Measurements from ENCODE around the gene KDM5B. TPM values are rescaled to one million over a fixed set of nuclear protein-coding genes. Genes with fewer than 3 reads are reported as not detected.

The KDM5B gene
- total RNA-seq, 1 experiment from 2014 or later: 23.8 TPM

- DNase-seq (ENCODE audit: low spot score): no peak
Measured at GRCh38 chr1:202685641-202686040, 122.6 kb downstream of the KDM5B start.

- no peak for DNase-seq (ENCODE audit: low spot score)
Measured at GRCh38 chr1:202684716-202685115, 123.5 kb downstream of the KDM5B start.

GRCh38 chr1:202683029-202683428, 125.2 kb downstream of the KDM5B start:
- DNase-seq (ENCODE audit: low spot score): no peak

GRCh38 chr1:202682477-202682876, 125.7 kb downstream of the KDM5B start:
- DNase-seq (ENCODE audit: low spot score): no peak

- DNase-seq (ENCODE audit: low spot score): no peak
Measured at GRCh38 chr1:202681736-202682420, 126.3 kb downstream of the KDM5B start.

- no peak for DNase-seq (ENCODE audit: low spot score)
Measured at GRCh38 chr1:202680586-202681352, 127.5 kb downstream of the KDM5B start.

GRCh38 chr1:202679406-202680177, 128.6 kb downstream of the KDM5B start:
- DNase-seq (ENCODE audit: low spot score): no peak

- no peak for DNase-seq (ENCODE audit: low spot score)
Measured at GRCh38 chr1:202677433-202677832, 130.8 kb downstream of the KDM5B start.

Small RNA genes lying within 50 kb of the gene (small RNA-seq; reads per million reads assigned to genes)
- gene AC098934.3: not detected

Other genes starting within 250 kb of the KDM5B start
- gene SYT2, start 98.0 kb downstream of the KDM5B start, total RNA-seq (2014; rRNA removed; shearing (Covaris generic)): 0.05 and 0.10 TPM in 2 replicates
- gene PCAT6, start 2.5 kb upstream of the KDM5B start, total RNA-seq (2014; rRNA removed; shearing (Covaris generic)): not detected in 2 replicates
- gene RABIF, start 80.7 kb upstream of the KDM5B start, total RNA-seq (2014; rRNA removed; shearing (Covaris generic)): 5.9 and 8.2 TPM in 2 replicates
- gene KLHL12, start 118.8 kb upstream of the KDM5B start, total RNA-seq (2014; rRNA removed; shearing (Covaris generic)): 12.7 and 15.3 TPM in 2 replicates
- 105 and 117 TPM in 2 replicates for gene ADIPOR1, start 149.9 kb upstream of the KDM5B start, total RNA-seq (2014; rRNA removed; shearing (Covaris generic))
- 27.5 and 38.5 TPM in 2 replicates for gene CYB5R1, start 158.8 kb upstream of the KDM5B start, total RNA-seq (2014; rRNA removed; shearing (Covaris generic))
- 92.5 and 94.2 TPM in 2 replicates for gene TMEM183A, start 199.0 kb upstream of the KDM5B start, total RNA-seq (2014; rRNA removed; shearing (Covaris generic))
- 0.08 and 0.16 TPM in 2 replicates for gene PPFIA4, start 218.1 kb upstream of the KDM5B start, total RNA-seq (2014; rRNA removed; shearing (Covaris generic))

Measured in HT-29 (cell line).